H9 (cell line): Measurements from ENCODE around the gene ELP1. TPM values are rescaled to one million over a fixed set of nuclear protein-coding genes. Genes with fewer than 3 reads are reported as not detected.

Source experiments
- DNase-seq: peaks from one replicate; pipeline ENCODE4 v3.0.0-alpha.2; 2017
- H2AFZ ChIP-seq: one replicate; pipeline ENCODE4 v1.6.1; 2013; ENCODE audit warnings: mild to moderate bottlenecking, low read length, control low read depth, moderate library complexity
- H2AK5ac ChIP-seq: 2 replicates; pipeline ENCODE4 v1.6.1; 2013; ENCODE audit warnings: low read length, control low read depth, mixed read lengths; ENCODE audit not compliant: insufficient read length
- H2BK120ac ChIP-seq: one replicate; pipeline ENCODE4 v1.6.1; 2013; ENCODE audit warnings: low read depth, mild to moderate bottlenecking, low read length, control low read depth, inconsistent platforms; ENCODE audit not compliant: poor library complexity, severe bottlenecking
- H2BK12ac ChIP-seq: 2 replicates; pipeline ENCODE4 v1.6.1; 2013; ENCODE audit warnings: low read length, control low read depth, mixed read lengths, low read depth; ENCODE audit not compliant: insufficient read length
- H2BK15ac ChIP-seq: 2 replicates; pipeline ENCODE4 v1.6.1; 2013; ENCODE audit warnings: low read depth, low read length, control low read depth
- H2BK20ac ChIP-seq: one replicate; pipeline ENCODE4 v1.6.1; 2013; ENCODE audit warnings: low read depth, mild to moderate bottlenecking, low read length, control low read depth, inconsistent platforms; ENCODE audit not compliant: poor library complexity, severe bottlenecking
- H2BK5ac ChIP-seq: 2 replicates; pipeline ENCODE4 v1.6.1; 2013; ENCODE audit warnings: low read length, control low read depth, mixed read lengths; ENCODE audit not compliant: insufficient read length
- H3K14ac ChIP-seq: 2 replicates; pipeline ENCODE4 v1.6.1; 2013; ENCODE audit warnings: low read length, control low read depth; ENCODE audit not compliant: insufficient read depth
- H3K18ac ChIP-seq: 2 replicates; pipeline ENCODE4 v1.6.1; 2013; ENCODE audit warnings: low read depth, mild to moderate bottlenecking, mixed read lengths, low read length, control low read depth; ENCODE audit not compliant: insufficient read length
- H3K23ac ChIP-seq: 2 replicates; pipeline ENCODE4 v1.6.1; 2013; ENCODE audit warnings: low read length, control low read depth, mixed read lengths, low read depth; ENCODE audit not compliant: insufficient read length
- H3K23me2 ChIP-seq: 2 replicates; pipeline ENCODE4 v1.6.1; 2013; ENCODE audit warnings: low read depth, mild to moderate bottlenecking, mixed read lengths, low read length, control low read depth; ENCODE audit not compliant: insufficient read length, poor library complexity, severe bottlenecking
- H3K27ac ChIP-seq: 2 replicates; pipeline ENCODE4 v1.5.1; 2013; ENCODE audit warnings: low read length, control low read depth, mixed read lengths, low read depth; ENCODE audit not compliant: insufficient read length
- H3K27me3 ChIP-seq: 2 replicates; pipeline ENCODE4 v1.6.1; 2013; ENCODE audit warnings: low read length, control low read depth, inconsistent platforms; ENCODE audit not compliant: insufficient read depth
- H3K4ac ChIP-seq: 2 replicates; pipeline ENCODE4 v1.6.1; 2013; ENCODE audit warnings: low read depth, mild to moderate bottlenecking, control low read depth, inconsistent platforms, low read length, moderate library complexity
- H3K4me1 ChIP-seq: 2 replicates; pipeline ENCODE4 v1.6.1; 2013; ENCODE audit warnings: low read length, control low read depth, inconsistent platforms; ENCODE audit not compliant: insufficient read depth
- H3K4me2 ChIP-seq: 2 replicates; pipeline ENCODE4 v1.6.1; 2013; ENCODE audit warnings: low read length, control low read depth, mixed read lengths; ENCODE audit not compliant: insufficient read length, insufficient read depth
- H3K56ac ChIP-seq: 2 replicates; pipeline ENCODE4 v1.6.1; 2013; ENCODE audit warnings: low read depth, mild to moderate bottlenecking, mixed read lengths, low read length, control low read depth; ENCODE audit not compliant: insufficient read length
- H3K79me1 ChIP-seq: 2 replicates; pipeline ENCODE4 v1.6.1; 2013; ENCODE audit warnings: low read depth, mild to moderate bottlenecking, moderate library complexity, low read length, control low read depth, inconsistent platforms; ENCODE audit not compliant: insufficient read depth, poor library complexity, severe bottlenecking
- H3K79me2 ChIP-seq: 2 replicates; pipeline ENCODE4 v1.6.1; 2013; ENCODE audit warnings: low read length, control low read depth, inconsistent platforms; ENCODE audit not compliant: insufficient read depth
- H3K9ac ChIP-seq: 2 replicates; pipeline ENCODE4 v1.6.1; 2013; ENCODE audit warnings: low read length, control low read depth, mixed read lengths; ENCODE audit not compliant: insufficient read length; ENCODE audit errors: extremely low read depth
- H3K9me3 ChIP-seq: one replicate; pipeline ENCODE4 v1.6.1; 2013; ENCODE audit warnings: low read depth, low read length, inconsistent platforms; ENCODE audit not compliant: control insufficient read depth
- H3T11ph ChIP-seq: one replicate; pipeline ENCODE4 v1.6.1; 2013; ENCODE audit warnings: mild to moderate bottlenecking, low read length, control low read depth, inconsistent platforms
- H4K20me1 ChIP-seq: one replicate; pipeline ENCODE4 v1.6.1; 2013; ENCODE audit not compliant: control insufficient read depth, insufficient read length, insufficient read depth
- H4K5ac ChIP-seq: 2 replicates; pipeline ENCODE4 v1.6.1; 2013; ENCODE audit warnings: low read depth, mild to moderate bottlenecking, mixed read lengths, low read length, control low read depth; ENCODE audit not compliant: insufficient read length
- H4K8ac ChIP-seq: replicated peaks from 2 replicates; pipeline ENCODE4 v1.6.1; 2013; ENCODE audit warnings: low read length, control low read depth, mixed read lengths, low read depth; ENCODE audit not compliant: insufficient read length
- H4K91ac ChIP-seq: 2 replicates; pipeline ENCODE4 v1.6.1; 2013; ENCODE audit warnings: low read depth, mild to moderate bottlenecking, moderate library complexity, mixed read lengths, low read length, control low read depth; ENCODE audit not compliant: insufficient read length
- H3K27ac Mint-ChIP-seq, 3 experiments: 2 replicates in 2 of 3; 3 replicates in 1 of 3; pipeline ENCODE4 v1.8.0; 2020 to 2021; ENCODE audit warnings: mixed read lengths in 3 of 3, mild to moderate bottlenecking in 1 of 3, moderate library complexity in 1 of 3
- H3K27me3 Mint-ChIP-seq: 2 replicates; pipeline ENCODE4 v1.8.0; 2021; ENCODE audit warnings: low read depth, mild to moderate bottlenecking, moderate library complexity, mixed read lengths
- H3K36me3 Mint-ChIP-seq, 3 experiments: 2 replicates in 2 of 3; 3 replicates in 1 of 3; pipeline ENCODE4 v1.8.0; 2020 to 2021; ENCODE audit warnings: low read depth in 3 of 3, mixed read lengths in 3 of 3; ENCODE audit not compliant: insufficient read depth in 1 of 3
- H3K4me1 Mint-ChIP-seq, 2 experiments: 2 replicates each; pipeline ENCODE4 v1.8.0; 2020; ENCODE audit warnings: mixed read lengths in 2 of 2
- H3K4me3 Mint-ChIP-seq, 2 experiments: 2 replicates in 1 of 2; 3 replicates in 1 of 2; pipeline ENCODE4 v1.8.0; 2020 to 2021; ENCODE audit warnings: mild to moderate bottlenecking in 2 of 2, mixed read lengths in 2 of 2, moderate library complexity in 1 of 2
- H3K9me3 Mint-ChIP-seq, 2 experiments: 2 replicates in 1 of 2; 3 replicates in 1 of 2; pipeline ENCODE4 v1.8.0; 2020; ENCODE audit warnings: mild to moderate bottlenecking in 2 of 2, mixed read lengths in 2 of 2, moderate library complexity in 1 of 2
- WGBS: extraction: QIAGEN DNeasy Blood & Tissue Kit; methylation state at CpG from one replicate; pipeline ENCODE4 v1.1.7; 2013; ENCODE audit warnings: missing lambda C conversion rate, low lambda C conversion rate, mixed read lengths; ENCODE audit not compliant: insufficient read length; ENCODE audit errors: extremely low coverage; 5-methylcytosine and 5-hydroxymethylcytosine counted together
- total RNA-seq: library from RNA; stranded (reverse); gene quantifications from 2 replicates; pipeline ENCODE4 v1.2.1, GENCODE V29; 2021
- TF ChIP-seq, protein P1 (sequence below): fragments of 200-600 bp; sonication (generic); conservative IDR thresholded peaks from 3 replicates; pipeline ENCODE4 v1.8.0; 2021; ENCODE audit warnings: antibody characterized with exemption, mild to moderate bottlenecking

Gene ELP1
- total RNA-seq, 1 experiment from 2014 or later, result 38.7 TPM

DNA sequence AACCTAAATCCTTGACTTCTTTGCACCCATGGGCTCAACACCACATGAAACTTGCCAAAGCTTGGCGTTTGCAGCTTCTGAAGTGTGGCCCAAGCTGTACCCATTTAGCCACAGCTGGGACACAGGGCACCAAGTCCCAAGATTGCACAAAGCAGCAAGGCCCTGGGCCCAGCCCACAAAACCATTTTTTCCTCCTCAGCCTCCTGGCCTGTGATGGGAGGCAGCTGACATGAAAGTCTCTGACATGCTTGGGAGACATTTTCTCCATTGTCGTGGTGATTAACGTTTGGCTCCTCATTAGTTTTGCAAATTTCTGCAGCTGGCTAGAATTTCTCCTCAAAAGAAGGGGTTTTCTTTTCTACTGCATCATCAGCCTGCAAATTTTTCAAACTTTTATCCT, 110.1 kb downstream of the ELP1 start:
- Histone ChIP-seq H4K20me1 (no peaks in the 10 kb centered on the region), H3K79me2 (no peaks in the 10 kb centered on the region), H3K23ac (no peak overlapping the region), H3K56ac (no peak overlapping the region), H4K8ac (no peak overlapping the region), H2AK5ac (no peak overlapping the region), H3K9me3 (peaks cover 11% of the 10 kb centered on the region), H4K91ac (no peak overlapping the region), H3K23me2 (no peaks in the 10 kb centered on the region), H3K4me1 (no peaks in the 10 kb centered on the region), H2BK15ac (no peak overlapping the region), H3K4ac (no peak overlapping the region), H2BK20ac (no peak overlapping the region), H4K5ac (no peak overlapping the region), H3K4me2 (no peak overlapping the region), H3K14ac (no peak overlapping the region), H2BK5ac (no peak overlapping the region), H2BK12ac (no peak overlapping the region), H3K9ac (no peak overlapping the region), H2AFZ (no peak overlapping the region), H3K79me1 (no peaks in the 10 kb centered on the region), H2BK120ac (no peak overlapping the region), H3K18ac (no peak overlapping the region), H3K27ac (no peak overlapping the region), H3T11ph (no peak overlapping the region), H3K27me3 (no peaks in the 10 kb centered on the region)
- H3K27ac Mint-ChIP-seq, result no peak overlapping the region
- peaks cover 32 to 39% of the 10 kb centered on the region in 2 experiments for H3K9me3 Mint-ChIP-seq
- H3K27me3 Mint-ChIP-seq, result peaks cover 2% of the 10 kb centered on the region; the same call in 1 of the 2 replicates
- TF ChIP-seq, protein P1, sequence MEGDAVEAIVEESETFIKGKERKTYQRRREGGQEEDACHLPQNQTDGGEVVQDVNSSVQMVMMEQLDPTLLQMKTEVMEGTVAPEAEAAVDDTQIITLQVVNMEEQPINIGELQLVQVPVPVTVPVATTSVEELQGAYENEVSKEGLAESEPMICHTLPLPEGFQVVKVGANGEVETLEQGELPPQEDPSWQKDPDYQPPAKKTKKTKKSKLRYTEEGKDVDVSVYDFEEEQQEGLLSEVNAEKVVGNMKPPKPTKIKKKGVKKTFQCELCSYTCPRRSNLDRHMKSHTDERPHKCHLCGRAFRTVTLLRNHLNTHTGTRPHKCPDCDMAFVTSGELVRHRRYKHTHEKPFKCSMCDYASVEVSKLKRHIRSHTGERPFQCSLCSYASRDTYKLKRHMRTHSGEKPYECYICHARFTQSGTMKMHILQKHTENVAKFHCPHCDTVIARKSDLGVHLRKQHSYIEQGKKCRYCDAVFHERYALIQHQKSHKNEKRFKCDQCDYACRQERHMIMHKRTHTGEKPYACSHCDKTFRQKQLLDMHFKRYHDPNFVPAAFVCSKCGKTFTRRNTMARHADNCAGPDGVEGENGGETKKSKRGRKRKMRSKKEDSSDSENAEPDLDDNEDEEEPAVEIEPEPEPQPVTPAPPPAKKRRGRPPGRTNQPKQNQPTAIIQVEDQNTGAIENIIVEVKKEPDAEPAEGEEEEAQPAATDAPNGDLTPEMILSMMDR, result no peak
- WGBS, result no CpG with 5 or more reads among the region's 3 CpGs
- H3K4me3 Mint-ChIP-seq, result no peak overlapping the region
- H3K36me3 Mint-ChIP-seq, result peaks cover 7 to 33% (median 24%) of the 10 kb centered on the region in 3 experiments; a peak in 6 of 7 replicates
- peaks cover 3% of the 10 kb centered on the region in 2 experiments for H3K4me1 Mint-ChIP-seq
- DNase-seq, result no peak

Other genes with a start within 250 kb of the ELP1 start
- gene ACTL7B, start 78.1 kb downstream of the ELP1 start, total RNA-seq, result 0.09 TPM in 1 of 2 replicates, not detected in the other
- not detected in 2 replicates for gene ACTL7A, start 71.9 kb downstream of the ELP1 start, total RNA-seq
- gene ABITRAM, start 276 bp upstream of the ELP1 start, total RNA-seq, result 10.9 and 11.7 TPM in 2 replicates
- 51.9 and 52.9 TPM in 2 replicates for gene CTNNAL1, start 79.4 kb upstream of the ELP1 start, total RNA-seq
- gene TMEM245, start 185.8 kb upstream of the ELP1 start, total RNA-seq, result 37.9 and 38.3 TPM in 2 replicates
- gene FRRS1L, start 233.1 kb upstream of the ELP1 start, total RNA-seq, result 3.3 and 3.5 TPM in 2 replicates